Stimulated activated CD4-positive, alpha-beta T cell treated with anti-CD3 and anti-CD28 coated beads, Interleukin-2, amount 100 ng/mL, for 48 hours (primary cell): ENCODE data around the gene TTC13.
A peak's percentile ranks its signal among the peaks of the same experiment; 100 is the strongest.
"Not testable (repeated sequence)": the region's sequence is repeated elsewhere in the genome, so short reads cannot be mapped to it uniquely, and the experiment has no call there.

Experiments used
- DNase-seq, 2 donors: peaks; one replicate each; pipeline ENCODE4 v3.0.0-alpha.2; 2020

The TTC13 gene, protein sequence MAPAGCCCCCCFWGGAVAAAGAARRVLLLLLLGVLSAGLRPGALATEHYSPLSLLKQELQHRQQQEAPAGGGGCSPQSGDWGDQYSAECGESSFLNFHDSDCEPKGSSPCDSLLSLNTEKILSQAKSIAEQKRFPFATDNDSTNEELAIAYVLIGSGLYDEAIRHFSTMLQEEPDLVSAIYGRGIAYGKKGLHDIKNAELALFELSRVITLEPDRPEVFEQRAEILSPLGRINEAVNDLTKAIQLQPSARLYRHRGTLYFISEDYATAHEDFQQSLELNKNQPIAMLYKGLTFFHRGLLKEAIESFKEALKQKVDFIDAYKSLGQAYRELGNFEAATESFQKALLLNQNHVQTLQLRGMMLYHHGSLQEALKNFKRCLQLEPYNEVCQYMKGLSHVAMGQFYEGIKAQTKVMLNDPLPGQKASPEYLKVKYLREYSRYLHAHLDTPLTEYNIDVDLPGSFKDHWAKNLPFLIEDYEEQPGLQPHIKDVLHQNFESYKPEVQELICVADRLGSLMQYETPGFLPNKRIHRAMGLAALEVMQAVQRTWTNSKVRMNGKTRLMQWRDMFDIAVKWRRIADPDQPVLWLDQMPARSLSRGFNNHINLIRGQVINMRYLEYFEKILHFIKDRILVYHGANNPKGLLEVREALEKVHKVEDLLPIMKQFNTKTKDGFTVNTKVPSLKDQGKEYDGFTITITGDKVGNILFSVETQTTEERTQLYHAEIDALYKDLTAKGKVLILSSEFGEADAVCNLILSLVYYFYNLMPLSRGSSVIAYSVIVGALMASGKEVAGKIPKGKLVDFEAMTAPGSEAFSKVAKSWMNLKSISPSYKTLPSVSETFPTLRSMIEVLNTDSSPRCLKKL

DNA sequence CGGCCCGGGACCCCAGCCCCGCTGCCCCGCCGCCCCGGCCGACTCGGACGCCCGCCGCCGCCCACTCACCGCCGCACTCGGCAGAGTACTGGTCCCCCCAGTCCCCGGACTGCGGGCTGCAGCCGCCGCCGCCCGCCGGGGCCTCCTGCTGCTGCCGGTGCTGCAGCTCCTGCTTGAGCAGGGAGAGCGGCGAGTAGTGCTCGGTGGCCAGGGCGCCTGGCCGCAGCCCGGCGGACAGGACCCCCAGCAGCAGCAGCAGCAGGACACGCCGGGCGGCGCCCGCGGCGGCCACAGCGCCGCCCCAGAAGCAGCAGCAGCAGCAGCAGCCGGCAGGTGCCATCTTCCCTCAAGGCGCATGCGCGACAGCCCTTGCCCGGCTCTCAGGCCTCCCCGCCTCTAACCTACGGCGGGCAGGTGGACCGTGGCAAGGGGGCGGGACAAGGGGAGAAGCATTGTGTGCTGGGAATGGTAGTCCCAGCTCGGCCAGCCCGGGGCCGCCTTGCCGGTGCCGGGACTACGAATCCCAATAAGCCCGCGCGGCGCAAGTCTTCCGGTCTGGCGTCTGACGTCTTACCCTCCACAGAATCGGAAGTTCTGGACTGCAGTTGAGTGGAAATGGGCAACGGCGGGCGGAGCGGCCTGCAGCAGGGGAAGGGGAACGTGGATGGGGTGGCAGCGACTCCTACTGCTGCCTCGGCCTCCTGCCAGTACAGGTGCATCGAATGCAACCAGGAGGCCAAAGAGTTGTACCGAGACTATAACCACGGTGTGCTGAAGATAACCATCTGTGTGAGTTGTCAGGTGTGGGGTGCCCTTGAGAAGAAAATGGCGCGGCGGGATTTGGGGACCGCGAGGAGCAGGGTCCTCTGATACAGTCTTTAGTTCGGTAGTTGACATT, at the start of gene TTC13, which contains the start of gene ARV1:
TSS of gene TTC13 (minus strand) at position 371 of the 898 bp plus-strand sequence. CDS start at position 340, 31 bp downstream.
TSS of gene ARV1 (plus strand) at position 604 of the 898 bp plus-strand sequence. CDS start at position 616, 12 bp downstream.
- DNase-seq = peak; percentile 93 to 94

- no peak for DNase-seq
These were observed 49.3 kb upstream of the TTC13 start for GRCh38 chr1:231027971-231028370.

- no peak for DNase-seq
These were observed 48.7 kb upstream of the TTC13 start for GRCh38 chr1:231027136-231027925.

GRCh38 chr1:231026576-231026975, 47.9 kb upstream of the TTC13 start:
- DNase-seq = no peak

DNA sequence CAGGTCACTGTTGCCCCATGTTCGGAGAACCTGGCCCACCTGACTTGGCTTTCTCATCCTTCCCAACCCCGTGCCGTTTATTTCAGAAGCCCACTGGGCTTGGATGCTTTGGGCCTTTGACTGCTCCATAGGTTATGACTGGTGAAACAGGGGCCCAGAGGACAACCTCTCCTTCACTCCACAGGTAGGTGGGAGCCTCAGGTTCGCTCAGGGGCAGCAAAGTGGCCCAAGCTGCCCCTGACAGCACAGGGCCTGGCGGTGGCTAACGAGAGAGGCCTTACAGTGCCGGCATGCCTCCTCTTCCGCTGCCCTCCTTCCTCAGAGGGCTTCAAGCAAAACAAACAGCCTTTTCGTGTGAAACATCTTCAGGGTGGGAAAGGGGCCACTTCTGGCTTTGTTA, 44.5 kb upstream of the TTC13 start:
- DNase-seq = no peak

- DNase-seq = not testable (repeated sequence)
These were observed 43.9 kb upstream of the TTC13 start for GRCh38 chr1:231022543-231022942.

- DNase-seq = no peak
These were observed 42.9 kb upstream of the TTC13 start for GRCh38 chr1:231021540-231022031.

DNA sequence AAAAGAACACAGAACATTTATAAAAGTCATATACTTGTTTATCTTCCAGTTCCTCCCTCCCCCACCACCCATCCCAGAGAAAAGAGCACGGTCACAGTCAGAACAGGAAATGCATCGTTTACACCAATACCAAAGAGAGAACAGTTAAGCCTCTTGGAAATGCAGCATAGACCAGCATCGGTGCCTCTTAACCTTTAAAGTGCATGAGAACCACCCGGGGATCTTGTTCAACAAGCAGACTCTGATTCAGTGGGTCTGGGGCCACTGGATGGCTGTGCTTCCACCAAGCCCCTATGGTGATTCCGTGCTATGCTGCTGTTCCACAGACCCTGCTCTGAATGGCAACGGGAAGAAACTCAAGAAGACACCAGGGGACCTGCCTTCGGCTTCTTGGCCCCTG, 42.2 kb upstream of the TTC13 start:
- DNase-seq = no peak

- no peak for DNase-seq
These were observed 41.5 kb upstream of the TTC13 start for GRCh38 chr1:231020139-231020601.

DNA sequence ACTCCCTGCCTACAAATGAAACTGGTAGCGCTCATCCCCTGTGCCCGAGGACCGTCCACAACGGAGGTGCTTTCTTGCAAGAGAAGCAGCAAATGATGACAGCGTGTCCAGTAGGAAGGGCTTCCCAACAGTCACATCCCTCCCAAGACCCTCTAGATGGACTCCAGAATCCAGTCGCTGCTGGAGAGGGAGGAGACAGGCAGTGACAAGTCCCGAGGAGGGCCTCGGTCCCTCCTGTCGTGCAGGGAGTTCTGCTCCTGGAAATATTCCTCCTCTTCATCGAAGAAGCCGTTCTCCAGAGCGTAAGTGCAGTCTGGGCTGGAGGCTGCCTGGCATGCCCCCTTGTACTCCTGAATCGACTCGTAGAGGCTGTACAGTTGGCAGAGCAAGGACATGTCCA, 41.0 kb upstream of the TTC13 start:
- DNase-seq = no peak

GRCh38 chr1:231016966-231017365, 38.3 kb upstream of the TTC13 start:
- no peak for DNase-seq

- DNase-seq = no peak
These were observed 37.6 kb upstream of the TTC13 start for GRCh38 chr1:231016234-231016633.

DNA sequence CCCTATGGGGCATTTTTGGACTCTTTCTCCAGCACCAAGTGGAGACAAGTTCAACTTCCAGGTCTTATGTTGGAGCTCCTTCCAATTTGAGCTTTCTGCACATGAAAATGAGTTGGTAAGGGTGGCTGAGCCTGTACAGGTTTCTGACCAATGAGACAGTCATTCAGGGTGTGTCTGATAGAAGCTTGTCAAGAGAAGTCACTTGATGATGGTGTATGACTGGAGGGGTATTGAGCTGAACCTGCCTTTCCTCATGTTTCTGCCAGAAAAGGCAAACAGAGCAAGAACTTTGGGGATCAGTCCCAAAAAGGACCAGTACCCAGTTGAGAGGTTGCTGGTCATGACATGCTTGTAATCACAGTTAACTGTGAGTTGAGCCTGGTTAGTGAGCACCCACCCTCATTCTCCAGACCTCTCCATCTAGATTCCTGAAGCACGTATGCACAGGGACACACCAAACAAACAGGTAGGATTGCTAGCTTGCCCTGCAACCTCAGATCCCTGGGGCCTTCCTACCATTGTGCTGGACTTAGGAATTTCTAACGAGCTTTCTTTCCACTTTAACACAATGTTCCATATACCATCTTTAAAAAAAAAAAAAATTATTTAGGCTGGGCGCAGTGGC, 34.8 kb upstream of the TTC13 start:
- no peak for DNase-seq

DNA sequence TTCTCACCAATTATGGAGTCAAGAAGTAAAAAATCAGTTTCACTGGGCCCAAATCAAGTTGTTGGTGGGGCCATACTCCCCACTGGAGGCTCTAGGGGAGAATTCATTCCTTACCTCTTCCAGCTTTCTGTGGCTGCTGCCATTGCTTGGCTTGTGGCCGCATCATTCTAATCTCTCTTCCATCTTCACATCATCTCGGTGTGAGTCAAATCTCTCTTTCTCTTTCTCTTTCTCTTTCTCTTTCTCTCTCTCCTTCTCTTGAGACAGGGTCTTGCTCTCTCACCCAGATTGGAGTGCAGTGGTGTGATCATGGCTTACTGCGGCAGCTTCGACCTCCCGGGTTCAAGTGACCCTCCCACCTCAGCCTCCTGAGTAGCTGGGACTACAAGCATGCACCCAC, 33.3 kb upstream of the TTC13 start:
- DNase-seq = no peak

DNA sequence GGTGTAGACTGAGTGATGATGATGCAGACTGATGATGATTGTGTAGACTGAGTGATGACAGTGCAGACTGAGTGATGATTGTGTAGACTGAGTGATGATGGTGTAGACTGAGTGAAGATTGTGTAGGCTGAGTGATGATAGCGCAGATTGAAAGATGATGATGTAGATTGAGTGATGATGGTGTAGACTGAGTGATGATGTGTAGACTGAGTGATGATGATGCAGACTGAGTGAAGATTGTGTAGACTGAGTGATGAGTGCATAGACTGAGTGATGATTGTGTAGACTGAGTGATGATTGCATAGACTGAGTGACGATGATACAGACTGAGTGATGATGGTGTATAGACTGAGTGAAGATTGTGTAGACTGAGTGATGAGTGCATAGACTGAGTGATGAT, 32.7 kb upstream of the TTC13 start:
- DNase-seq = no peak

- DNase-seq = not testable (repeated sequence)
These were observed 28.9 kb upstream of the TTC13 start for GRCh38 chr1:231007535-231007934.

GRCh38 chr1:231001892-231002291, 23.2 kb upstream of the TTC13 start:
- DNase-seq = no peak

GRCh38 chr1:231000639-231001038, 22.0 kb upstream of the TTC13 start:
- DNase-seq = no peak

GRCh38 chr1:231000201-231000600, 21.5 kb upstream of the TTC13 start:
- DNase-seq = no peak

DNA sequence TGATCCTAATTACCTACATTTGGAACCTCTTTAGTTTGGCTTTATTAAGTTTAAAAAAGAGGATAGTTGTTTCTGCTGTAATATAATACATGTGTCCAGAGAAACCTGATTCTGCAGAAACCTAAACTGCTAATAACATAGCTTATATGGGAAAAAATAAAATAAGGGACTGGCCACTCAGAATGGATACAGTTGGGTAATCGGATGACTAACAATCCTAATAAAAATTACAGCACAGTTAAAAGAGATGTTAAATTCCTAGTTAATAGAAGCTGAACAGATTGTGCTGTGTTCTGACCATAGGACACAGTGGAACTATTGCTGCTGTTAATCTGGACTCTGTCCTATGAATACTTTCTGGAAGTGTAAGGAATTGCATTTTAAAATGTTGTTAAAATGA, 16.2 kb upstream of the TTC13 start:
- no peak for DNase-seq
